HepG2 (cell line): ENCODE data around the gene LEFTY2. TPM values are rescaled to one million over a fixed set of nuclear protein-coding genes. Genes with fewer than 3 reads are reported as not detected.

Source experiments
- ATAC-seq: fragments of 200-7000 bp; cut with Tn5 transposase; 3 replicates; pipeline ENCODE4 v1.9.1; 2020; ENCODE audit warnings: mild to moderate bottlenecking, moderate library complexity
- BruUV-seq: library from RNA; stranded (reverse); fragments of 400-500 nt; replicated peaks from 2 replicates; lab custom pipeline; 2021; lab: Mats Ljungman, UMichigan
- CTCF ChIA-PET: fragments of 300-600 bp; formaldehyde crosslinking; extraction: SDS; loops from one replicate; lab custom pipeline; 2021; ENCODE audit warnings: low total read pairs, inconsistent platforms, low intra/inter-chr PET ratio; lab: Yijun Ruan, JAX
- POLR2A ChIA-PET: fragments of 350-600 bp; sonication (Branson Sonifier 250); formaldehyde crosslinking; loops from one replicate; lab custom pipeline; 2020; ENCODE audit warnings: antibody characterized with exemption, inconsistent platforms; lab: Yijun Ruan, JAX
- DNase-seq: peaks from one replicate; pipeline ENCODE4 v3.0.0-alpha.2; 2015; ENCODE audit warnings: low spot score
- FAIRE-seq: peaks from 3 replicates; lab custom pipeline; 2011; peaks lifted over from hg19 to GRCh38; lab: Jason Lieb, UNC
- H2AFZ ChIP-seq: one replicate; pipeline ENCODE4 v1.6.1; 2011; ENCODE audit warnings: low read length, inconsistent platforms
- H3K27ac ChIP-seq: fragments of 300-600 bp; 3 replicates; pipeline ENCODE4 v1.8.0; 2011; ENCODE audit warnings: mixed run types, mild to moderate bottlenecking, mixed read lengths, low read length, inconsistent platforms; ENCODE audit not compliant: insufficient read depth; ENCODE audit errors: extremely low read length
- H3K27me3 ChIP-seq, 2 experiments: fragments of 200-600 bp in 1 of 2; 2 replicates in 1 of 2; 3 replicates in 1 of 2; pipeline versions ENCODE4 v1.6.0 to v1.8.0; 2011; ENCODE audit warnings: low read length in 2 of 2, mild to moderate bottlenecking in 2 of 2, moderate library complexity in 2 of 2, inconsistent platforms in 1 of 2; ENCODE audit not compliant: insufficient read depth in 2 of 2, control insufficient read depth in 1 of 2
- H3K36me3 ChIP-seq, 2 experiments: fragments of 200-600 bp in 1 of 2; replicated peaks in 1 of 2; 2 replicates in 1 of 2; 3 replicates in 1 of 2; pipeline versions ENCODE4 v1.5.1 to v1.8.0; 2011; ENCODE audit warnings: low read length in 2 of 2, inconsistent platforms in 1 of 2; ENCODE audit not compliant: insufficient read depth in 2 of 2, control insufficient read depth in 1 of 2
- H3K4me1 ChIP-seq: 2 replicates; pipeline ENCODE4 v1.5.1; 2012; ENCODE audit warnings: low read length, inconsistent platforms; ENCODE audit not compliant: insufficient read depth
- H3K4me2 ChIP-seq: 2 replicates; pipeline ENCODE4 v1.6.0; 2011; ENCODE audit warnings: low read depth, low read length, inconsistent platforms
- H3K4me3 ChIP-seq, 3 experiments: fragments of 200-600 bp in 1 of 3; sonication (generic), shearing (Covaris generic) in 1 of 3; replicated peaks in 1 of 3; 2 replicates each; pipeline ENCODE4 v1.5.1; 2011 to 2016; ENCODE audit warnings: low read length in 3 of 3, inconsistent platforms in 2 of 3, low read depth in 2 of 3, mild to moderate bottlenecking in 2 of 3, control low read depth in 1 of 3, mixed read lengths in 1 of 3; ENCODE audit not compliant: insufficient read depth in 1 of 3
- H3K79me2 ChIP-seq: one replicate; pipeline ENCODE4 v1.6.1; 2011; ENCODE audit warnings: low read length, inconsistent platforms; ENCODE audit not compliant: insufficient read depth
- H3K9ac ChIP-seq: 2 replicates; pipeline ENCODE4 v1.6.0; 2011; ENCODE audit warnings: mild to moderate bottlenecking, low read depth, low read length, inconsistent platforms; ENCODE audit not compliant: insufficient read depth
- H3K9me3 ChIP-seq: 2 replicates; pipeline ENCODE4 v1.5.1; 2012; ENCODE audit warnings: mild to moderate bottlenecking, low read length
- H4K20me1 ChIP-seq: 2 replicates; pipeline ENCODE4 v1.6.0; 2011; ENCODE audit warnings: inconsistent platforms, mild to moderate bottlenecking, low read length, moderate library complexity; ENCODE audit not compliant: insufficient read depth
- BORCS8-MEF2B ChIP-seq: sonication (generic); formaldehyde crosslinking; IDR thresholded peaks from 2 replicates; pipeline ENCODE4 v1.8.0; 2022; ENCODE audit warnings: mild to moderate bottlenecking, missing genetic modification reagents
- CENPBD1 ChIP-seq: sonication (generic); formaldehyde crosslinking; IDR thresholded peaks from 2 replicates; pipeline ENCODE4 v1.8.0; 2022; ENCODE audit warnings: missing genetic modification reagents, low read depth, mild to moderate bottlenecking, borderline replicate concordance
- DNMT3B ChIP-seq: conservative IDR thresholded peaks from 2 replicates; pipeline ENCODE4 v1.6.1; 2016; ENCODE audit warnings: missing biosample characterization, control low read depth
- DR1 ChIP-seq: sonication (generic); formaldehyde crosslinking; IDR thresholded peaks from 2 replicates; pipeline ENCODE4 v1.8.0; 2021; ENCODE audit warnings: mild to moderate bottlenecking, missing genetic modification reagents, inconsistent platforms
- MATR3 ChIP-seq: sonication (generic); formaldehyde crosslinking; IDR thresholded peaks from 2 replicates; pipeline ENCODE4 v1.4.0; 2020; ENCODE audit warnings: missing genetic modification reagents
- STAG1 ChIP-seq: sonication (generic); formaldehyde crosslinking; IDR thresholded peaks from 2 replicates; pipeline ENCODE4 v1.4.0; 2020; ENCODE audit warnings: missing genetic modification reagents
- ZFP36L2 ChIP-seq: sonication (generic); formaldehyde crosslinking; IDR thresholded peaks from 2 replicates; pipeline ENCODE4 v1.4.0; 2020; ENCODE audit warnings: missing genetic modification reagents
- ZNF142 ChIP-seq: sonication (generic); formaldehyde crosslinking; IDR thresholded peaks from 2 replicates; pipeline ENCODE4 v1.4.0; 2020; ENCODE audit warnings: missing genetic modification reagents
- ZNF382 ChIP-seq: sonication (generic); formaldehyde crosslinking; IDR thresholded peaks from 2 replicates; pipeline ENCODE4 v1.5.0; 2020; ENCODE audit warnings: missing genetic modification reagents, mild to moderate bottlenecking, borderline replicate concordance
- ZNF44 ChIP-seq: sonication (generic); formaldehyde crosslinking; IDR thresholded peaks from 2 replicates; pipeline ENCODE4 v1.5.1; 2020; ENCODE audit warnings: mild to moderate bottlenecking, missing genetic modification reagents
- ZNF614 ChIP-seq: IDR thresholded peaks from 2 replicates; pipeline ENCODE4 v1.6.1; 2018; ENCODE audit warnings: missing biosample characterization, missing genetic modification reagents, inconsistent platforms, borderline replicate concordance
- ZNF766 ChIP-seq: sonication (generic); formaldehyde crosslinking; IDR thresholded peaks from 2 replicates; pipeline ENCODE4 v1.5.0; 2020; ENCODE audit warnings: missing genetic modification reagents, borderline replicate concordance
- ZNF800 ChIP-seq: sonication (generic); formaldehyde crosslinking; IDR thresholded peaks from 2 replicates; pipeline ENCODE4 v1.4.0; 2020; ENCODE audit warnings: missing genetic modification reagents
- WGBS: methylation state at CpG from one replicate; pipeline ENCODE4 v1.1.6; 2017; ENCODE audit warnings: low lambda C conversion rate; 5-methylcytosine and 5-hydroxymethylcytosine counted together
- in situ Hi-C: cut with HindIII; loops from 2 replicates; pipeline ENCODE4 v1.10.0; 2017; ENCODE audit warnings: low pct_unique_long_range_greater_than_20kb; ENCODE audit not compliant: extremely low pct_ligation_motif_present
- intact Hi-C: fragments of 100-400 bp; cut with micrococcal nuclease; formaldehyde crosslinking; loops from one replicate; pipeline ENCODE4 v1.10.0; 2022; ENCODE audit not compliant: unreplicated experiment
- polyA plus RNA-seq, 8 experiments: library from polyadenylated mRNA; depleted of rRNA in 3 of 8; stranded (reverse) in 7 of 8; unstranded in 1 of 8; fragments of >200 nt; fragmentation: Illumina TruSeq in 4 of 8; extraction: Trizol in 4 of 8; gene quantifications; 2 replicates each; pipeline versions ENCODE4 v1.2.1 to v1.2.3, GENCODE V29; 2011 to 2016; ENCODE audit warnings: low read depth in 4 of 8, missing spikeins in 1 of 8, mixed read lengths in 1 of 8; ENCODE audit not compliant: insufficient read depth in 1 of 8
- total RNA-seq, 5 experiments: library from RNA; depleted of rRNA; stranded (reverse); fragments of >200 nt; fragmentation: Illumina TruSeq; extraction: Trizol; gene quantifications; 2 replicates each; pipeline ENCODE4 v1.2.3, GENCODE V29; 2016; ENCODE audit warnings: low read depth in 1 of 5

The LEFTY2 gene
- total and polyA plus RNA-seq, 2 of the 13 experiments (the other 11 are each of a cell fraction or from before 2014, with no cell fraction given), result 0.13 to 0.33 TPM

GRCh38 chr1:225918280-225918679 is 22.7 kb downstream of the LEFTY2 start:
- Histone ChIP-seq H3K27ac (no peak overlapping the region), H3K4me3 (no peak overlapping the region), H4K20me1 (no peaks in the 10 kb centered on the region), H3K36me3 (peaks cover 7 to 38% of the 10 kb centered on the region in 2 experiments; a peak in 4 of 5 replicates), H3K4me2 (no peak overlapping the region), H3K4me1 (peaks cover 14% of the 10 kb centered on the region), H2AFZ (no peak overlapping the region), H3K9me3 (no peaks in the 10 kb centered on the region), H3K27me3 (no peaks in the 10 kb centered on the region; a peak in 1 of 5 replicates), H3K79me2 (peaks cover 11% of the 10 kb centered on the region), H3K9ac (no peak overlapping the region)
- in situ Hi-C loops (no loop called here), intact Hi-C loops (no loop called here)
- CTCF ChIA-PET, result no interaction called here
- no TSS peak for BruUV-seq
- 93% methylated on average over 4 of the region's 4 CpGs for WGBS
- DNase-seq, result no peak
- POLR2A ChIA-PET, result no interaction called here
- no peak for FAIRE-seq
- ATAC-seq, result no peak
- no peak for TF ChIP-seq BORCS8-MEF2B (CRISPR knock-in tag)
- no peak for TF ChIP-seq DNMT3B (CRISPR knock-in tag)
- TF ChIP-seq ZNF142 (CRISPR knock-in tag), result no peak
- no peak for TF ChIP-seq DR1 (CRISPR knock-in tag)
- TF ChIP-seq ZNF44 (CRISPR knock-in tag), result no peak
- no peak for TF ChIP-seq CENPBD1 (CRISPR knock-in tag)
- TF ChIP-seq ZFP36L2, result no peak
- no peak for TF ChIP-seq ZNF800
- no peak for TF ChIP-seq STAG1 (CRISPR knock-in tag)
- no peak for TF ChIP-seq MATR3 (CRISPR knock-in tag)
- no peak for TF ChIP-seq ZNF614 (CRISPR knock-in tag)
- no peak for TF ChIP-seq ZNF766 (CRISPR knock-in tag)
- TF ChIP-seq ZNF382 (CRISPR knock-in tag), result no peak
